ENCODE results near the gene PER3.

The PER3 gene

GRCh38 chr1:7885513-7886404 lies 101.7 kb downstream of the PER3 start:
- H3K9ac ChIP-seq (ENCODE audit: low read depth, low read length) = no peak overlapping the region
- H3K9me3 ChIP-seq (ENCODE audit: control insufficient read depth, insufficient read depth, low read length) = no peaks in the 10 kb centered on the region
- no peaks in the 10 kb centered on the region for H3K4me1 ChIP-seq (ENCODE audit: control insufficient read depth, insufficient read depth, low read length)
- no peaks in the 10 kb centered on the region for H3K27me3 ChIP-seq (ENCODE audit: control insufficient read depth, insufficient read depth, low read length)
- H3K36me3 ChIP-seq (ENCODE audit: control insufficient read depth, insufficient read depth, low read length) = no peaks in the 10 kb centered on the region
- H3K4me3 ChIP-seq (ENCODE audit: low read depth, low read length) = peak overlapping the region; percentile 54

- peak overlapping the region; percentile 54 for H3K4me3 ChIP-seq (ENCODE audit: low read depth, low read length)
- no peak overlapping the region for H3K9ac ChIP-seq (ENCODE audit: low read depth, low read length)
- no peaks in the 10 kb centered on the region for H3K27me3 ChIP-seq (ENCODE audit: control insufficient read depth, insufficient read depth, low read length)
Observed at GRCh38 chr1:7886405-7886745, 102.3 kb downstream of the PER3 start.

GRCh38 chr1:7888248-7889081 lies 104.4 kb downstream of the PER3 start:
- H3K9me3 ChIP-seq (ENCODE audit: control insufficient read depth, insufficient read depth, low read length) = no peaks in the 10 kb centered on the region
- H3K9ac ChIP-seq (ENCODE audit: low read depth, low read length) = no peak overlapping the region
- H3K4me3 ChIP-seq (ENCODE audit: low read depth, low read length) = no peak overlapping the region
- no peaks in the 10 kb centered on the region for H3K36me3 ChIP-seq (ENCODE audit: control insufficient read depth, insufficient read depth, low read length)
- H3K27me3 ChIP-seq (ENCODE audit: control insufficient read depth, insufficient read depth, low read length) = no peaks in the 10 kb centered on the region
- H3K4me1 ChIP-seq (ENCODE audit: control insufficient read depth, insufficient read depth, low read length) = no peaks in the 10 kb centered on the region

More at GRCh38 chr1:7886405-7886745, 102.3 kb downstream of the PER3 start:
- no peaks in the 10 kb centered on the region for H3K4me1 ChIP-seq (ENCODE audit: control insufficient read depth, insufficient read depth, low read length)
- no peaks in the 10 kb centered on the region for H3K9me3 ChIP-seq (ENCODE audit: control insufficient read depth, insufficient read depth, low read length)
- H3K36me3 ChIP-seq (ENCODE audit: control insufficient read depth, insufficient read depth, low read length) = no peaks in the 10 kb centered on the region

GRCh38 chr1:7890853-7891252 lies 106.8 kb downstream of the PER3 start:
- H3K36me3 ChIP-seq (ENCODE audit: control insufficient read depth, insufficient read depth, low read length) = no peaks in the 10 kb centered on the region
- no peaks in the 10 kb centered on the region for H3K9me3 ChIP-seq (ENCODE audit: control insufficient read depth, insufficient read depth, low read length)
- H3K4me3 ChIP-seq (ENCODE audit: low read depth, low read length) = no peak overlapping the region
- no peak overlapping the region for H3K9ac ChIP-seq (ENCODE audit: low read depth, low read length)
- H3K27me3 ChIP-seq (ENCODE audit: control insufficient read depth, insufficient read depth, low read length) = no peaks in the 10 kb centered on the region
- peaks cover 2% of the 10 kb centered on the region for H3K4me1 ChIP-seq (ENCODE audit: control insufficient read depth, insufficient read depth, low read length)

GRCh38 chr1:7891804-7892203 lies 107.7 kb downstream of the PER3 start:
- peaks cover 2% of the 10 kb centered on the region for H3K4me1 ChIP-seq (ENCODE audit: control insufficient read depth, insufficient read depth, low read length)
- H3K9ac ChIP-seq (ENCODE audit: low read depth, low read length) = no peak overlapping the region
- H3K4me3 ChIP-seq (ENCODE audit: low read depth, low read length) = no peak overlapping the region
- H3K36me3 ChIP-seq (ENCODE audit: control insufficient read depth, insufficient read depth, low read length) = no peaks in the 10 kb centered on the region
- no peaks in the 10 kb centered on the region for H3K9me3 ChIP-seq (ENCODE audit: control insufficient read depth, insufficient read depth, low read length)
- no peaks in the 10 kb centered on the region for H3K27me3 ChIP-seq (ENCODE audit: control insufficient read depth, insufficient read depth, low read length)

GRCh38 chr1:7893529-7894180 lies 109.6 kb downstream of the PER3 start:
- H3K4me1 ChIP-seq (ENCODE audit: control insufficient read depth, insufficient read depth, low read length) = peaks cover 2% of the 10 kb centered on the region
- no peaks in the 10 kb centered on the region for H3K9me3 ChIP-seq (ENCODE audit: control insufficient read depth, insufficient read depth, low read length)
- H3K27me3 ChIP-seq (ENCODE audit: control insufficient read depth, insufficient read depth, low read length) = no peaks in the 10 kb centered on the region
- H3K36me3 ChIP-seq (ENCODE audit: control insufficient read depth, insufficient read depth, low read length) = no peaks in the 10 kb centered on the region
- no peak overlapping the region for H3K9ac ChIP-seq (ENCODE audit: low read depth, low read length)
- no peak overlapping the region for H3K4me3 ChIP-seq (ENCODE audit: low read depth, low read length)
